Inflammatory macrophage (primary cell): ENCODE results near the gene ARID3C.

Source experiments
- DNase-seq, 2 donors: peaks; one replicate each; pipeline ENCODE4 v3.0.0-alpha.2; 2020 to 2022

Gene ARID3C

DNA sequence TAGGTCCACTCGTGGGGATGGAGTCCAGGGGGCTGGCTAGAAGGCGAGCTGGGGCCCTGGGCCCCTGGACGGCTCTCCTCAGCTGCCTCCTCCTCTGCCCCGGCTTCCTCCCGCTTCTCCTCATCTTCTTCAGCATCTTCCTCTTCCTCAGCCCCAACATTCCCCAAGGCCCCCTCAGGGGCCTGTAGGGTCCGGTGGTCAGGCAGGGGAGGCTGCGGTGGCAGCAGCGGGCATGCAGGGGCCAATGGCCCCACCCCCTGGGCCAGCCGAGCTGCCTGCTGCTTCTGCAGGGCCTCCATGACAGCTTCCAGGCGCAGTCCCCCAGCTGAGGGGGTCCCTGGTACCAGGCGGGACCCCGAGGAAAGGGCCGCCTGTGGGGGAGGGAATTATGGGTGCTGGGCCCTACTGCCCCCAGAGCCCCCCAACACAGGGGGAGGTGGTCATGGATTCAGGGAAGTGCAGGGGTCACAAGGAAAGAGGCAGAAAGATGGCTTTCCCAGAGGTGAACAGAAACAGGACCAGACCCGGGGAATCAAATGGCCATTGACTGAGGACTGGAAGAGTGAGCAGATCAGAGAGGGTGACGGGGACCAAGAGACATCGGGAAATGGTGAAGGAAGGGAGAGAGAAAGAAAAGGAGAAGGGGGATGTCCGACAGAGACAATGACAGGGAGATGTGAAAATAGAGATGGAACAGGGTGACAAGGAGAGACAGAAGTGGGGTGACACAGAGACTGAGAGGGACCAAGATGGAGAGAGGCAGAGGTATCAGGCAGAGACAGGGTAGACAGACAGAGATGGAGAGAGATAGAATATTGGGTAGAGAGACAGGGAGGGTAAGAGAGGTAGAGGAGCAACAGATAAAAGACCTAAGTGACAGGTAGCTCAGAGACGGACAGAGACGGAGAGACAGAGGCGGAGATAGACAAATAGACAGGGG lies 880 bp downstream of the ARID3C start:
- DNase-seq, result no peak

- DNase-seq, result no peak
Measured at GRCh38 chr9:34625186-34625486, 3.7 kb downstream of the ARID3C start.

GRCh38 chr9:34624475-34625185 lies 4.2 kb downstream of the ARID3C start:
- DNase-seq, result no peak

DNA sequence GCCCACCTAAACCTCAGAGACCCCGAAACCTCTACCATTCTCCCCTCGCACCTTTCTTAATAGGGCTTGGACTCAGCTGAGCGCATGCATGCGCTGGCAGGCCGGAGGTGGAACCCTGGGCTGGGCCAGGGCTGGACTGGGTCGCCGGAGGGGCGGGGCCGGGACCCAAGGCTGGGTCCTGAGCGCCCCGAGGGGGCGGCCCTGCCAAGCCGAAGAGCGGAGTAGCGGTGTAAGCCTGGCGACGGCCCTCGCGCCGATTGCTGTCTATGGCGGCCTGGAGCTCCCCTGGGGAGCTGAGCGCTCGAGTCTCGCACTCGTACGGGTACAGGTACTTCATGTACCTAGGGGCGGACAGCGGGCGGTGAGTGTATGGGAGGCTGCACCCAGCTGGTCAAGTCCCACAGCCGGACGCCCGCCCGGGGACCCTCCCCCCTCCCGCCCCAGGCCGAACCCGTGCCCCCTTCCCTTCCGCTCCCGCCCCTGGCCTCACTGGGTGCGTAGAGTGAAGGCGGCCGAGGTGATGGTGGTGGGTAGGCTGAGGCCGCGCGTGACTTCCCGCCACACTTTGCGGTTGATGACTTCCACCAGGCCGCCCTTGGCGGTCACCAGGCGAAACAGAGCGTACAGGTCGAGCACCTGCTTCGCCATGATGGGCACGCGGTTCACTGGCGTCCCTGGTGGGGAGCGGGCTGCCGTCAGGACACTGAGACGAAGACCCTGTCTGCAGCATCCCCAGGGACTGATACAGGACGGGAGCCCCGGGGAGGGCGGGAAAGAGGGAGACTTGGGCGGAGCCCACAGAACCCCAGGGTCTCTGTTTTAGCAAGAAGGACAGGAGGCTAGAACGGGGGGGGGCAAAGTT lies 5.3 kb downstream of the ARID3C start:
- no peak for DNase-seq

DNA sequence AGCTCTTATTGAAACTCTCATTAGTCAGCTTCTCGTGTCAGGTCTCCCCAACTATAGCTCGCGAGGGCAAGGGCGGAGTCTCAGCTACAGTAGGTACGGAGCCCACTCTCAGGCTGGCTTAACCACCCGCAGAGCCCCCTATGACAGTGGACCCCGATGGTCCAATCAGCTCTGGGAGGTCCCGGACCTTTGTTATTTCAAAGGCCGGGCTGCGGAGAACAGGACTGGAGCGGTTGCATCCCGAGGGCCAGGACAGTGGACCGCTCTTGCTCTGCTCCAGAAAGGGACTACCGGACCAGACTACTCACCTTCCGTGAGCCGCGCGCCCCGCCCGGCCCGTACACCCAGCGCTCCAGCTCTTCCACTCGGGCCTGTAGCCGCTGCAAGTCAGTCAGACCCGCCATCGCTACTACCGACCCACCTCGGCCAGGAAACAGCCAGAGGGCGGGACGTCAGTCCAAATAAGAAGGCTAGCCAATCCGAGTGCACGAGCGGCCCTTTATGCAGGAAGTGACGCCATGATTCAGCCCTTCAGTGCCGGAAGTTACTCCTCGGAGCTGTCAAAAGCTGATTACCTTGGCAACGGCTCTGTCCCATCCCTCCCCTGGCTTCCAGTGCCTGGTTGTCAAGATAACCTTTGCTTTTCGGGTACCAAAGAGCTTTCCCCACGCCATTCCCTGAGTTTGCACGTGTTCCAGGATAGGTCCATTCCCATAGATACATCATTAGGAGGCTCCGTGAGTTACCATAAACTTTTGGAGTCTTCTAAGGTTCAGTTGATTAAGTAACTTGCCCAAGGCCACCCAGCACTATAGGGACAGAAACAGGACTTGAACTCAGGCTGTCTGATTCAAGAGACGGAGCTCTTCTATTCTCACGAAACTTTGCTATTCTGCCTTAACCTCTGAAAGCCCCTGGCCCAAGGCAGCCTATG lies 8.5 kb downstream of the ARID3C start, which contains the start of gene DCTN3:
DCTN3 (minus strand) TSS at position 435 of the 934 bp plus-strand sequence; CDS start at position 404, 31 bp downstream.
- peak; percentile 96 for DNase-seq

DNA sequence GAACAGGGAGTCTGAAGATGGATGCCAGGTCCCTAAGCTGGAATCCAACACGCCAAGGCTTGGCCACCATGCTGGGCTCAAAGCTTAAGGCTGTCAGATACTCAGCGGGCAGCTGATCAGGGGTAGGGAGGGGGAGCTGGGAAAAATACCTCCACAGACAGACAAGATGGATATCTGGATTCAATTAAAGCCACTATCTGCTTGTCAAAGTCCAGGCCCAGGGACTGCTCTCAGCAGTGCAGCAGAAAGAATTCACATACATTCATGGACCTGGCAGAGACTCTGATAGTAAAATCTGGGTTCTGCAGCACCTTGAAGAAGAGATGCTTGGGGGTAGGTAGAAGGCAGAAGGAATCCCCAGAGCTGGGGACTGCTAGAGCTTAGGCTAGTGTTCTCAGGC lies 13.7 kb downstream of the ARID3C start:
- no peak for DNase-seq

- DNase-seq, result peak; percentile 78
Measured at GRCh38 chr9:34612788-34613390, 16.0 kb downstream of the ARID3C start.

DNA sequence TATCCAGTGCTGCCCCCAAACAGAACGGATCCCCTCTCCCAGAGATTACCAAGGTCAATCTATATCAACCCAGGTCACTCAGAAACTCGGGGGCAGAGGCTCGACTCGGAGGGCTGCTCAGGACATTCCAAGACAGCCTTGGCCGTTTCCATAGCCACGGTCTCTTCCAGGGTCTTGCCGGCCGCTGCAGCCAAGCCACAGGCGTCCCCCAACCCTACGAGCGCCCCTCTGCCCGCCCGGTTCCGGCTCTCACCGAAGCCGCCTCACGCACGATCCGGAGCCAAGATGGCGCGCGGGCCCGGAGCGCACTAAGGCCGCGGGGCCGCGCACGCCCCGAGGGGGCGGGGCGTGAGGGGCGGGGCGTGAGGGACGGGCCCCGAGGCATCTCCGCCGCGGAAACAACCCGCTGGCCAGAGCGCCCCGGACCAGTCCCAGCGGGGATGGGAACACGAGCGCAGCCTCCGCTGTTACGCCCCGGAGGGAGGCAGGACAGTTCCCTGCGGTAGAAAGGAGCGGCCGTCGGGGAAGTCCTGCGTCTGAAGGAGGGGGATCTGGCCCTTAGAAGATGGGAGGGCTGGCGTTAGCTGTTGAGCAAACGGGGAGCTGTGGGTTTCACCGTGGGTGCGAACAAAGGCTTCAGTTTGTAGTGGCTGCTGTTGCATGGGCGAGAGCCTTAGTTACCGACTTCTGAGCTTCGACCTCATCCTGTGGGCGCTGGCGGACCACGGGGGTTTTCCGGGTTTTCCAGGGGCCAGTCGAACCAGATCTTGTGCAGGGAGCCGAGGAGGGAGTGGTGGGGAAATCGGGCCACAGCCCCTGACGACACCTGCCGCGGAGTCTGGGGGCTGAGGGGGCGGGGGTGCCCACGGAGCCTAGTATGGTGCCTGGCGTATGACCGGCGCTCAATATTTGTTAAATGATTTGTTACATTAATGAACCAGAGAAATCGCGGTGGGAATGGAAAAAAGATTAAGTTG lies 16.8 kb downstream of the ARID3C start, which contains the start of gene RPP25L:
RPP25L (minus strand) TSS at position 287 of the 977 bp plus-strand sequence. CDS start 801 bp downstream, outside the sequence.
- DNase-seq, result peak; percentile 91 to 94

DNA sequence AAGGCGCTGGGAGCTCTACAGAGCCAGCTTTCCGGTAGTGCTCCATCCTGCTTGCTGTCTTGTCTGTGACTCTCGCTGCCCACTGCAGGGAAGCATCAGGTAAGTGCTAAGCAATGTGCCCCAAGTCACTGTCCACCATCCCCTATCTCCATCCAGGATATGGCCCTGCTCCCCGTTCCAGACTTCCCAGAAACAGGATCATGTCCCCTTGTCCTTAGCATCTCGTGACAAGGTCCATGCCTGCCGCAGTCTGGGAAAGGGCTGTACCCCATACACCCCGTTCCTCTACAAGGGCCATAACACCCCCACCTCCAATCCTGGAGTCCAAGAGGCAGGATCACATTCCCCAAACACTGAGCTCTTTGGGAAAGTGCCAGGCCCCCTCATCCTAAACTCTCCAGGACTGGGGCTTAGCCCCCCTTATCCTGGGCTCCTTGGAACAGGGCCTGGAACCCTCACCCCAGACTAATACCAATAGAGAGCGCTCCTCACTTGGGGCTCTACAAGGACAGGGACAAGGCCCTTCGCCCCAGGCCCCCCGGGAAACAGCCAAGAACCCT lies 17.5 kb downstream of the ARID3C start:
- no peak for DNase-seq

DNA sequence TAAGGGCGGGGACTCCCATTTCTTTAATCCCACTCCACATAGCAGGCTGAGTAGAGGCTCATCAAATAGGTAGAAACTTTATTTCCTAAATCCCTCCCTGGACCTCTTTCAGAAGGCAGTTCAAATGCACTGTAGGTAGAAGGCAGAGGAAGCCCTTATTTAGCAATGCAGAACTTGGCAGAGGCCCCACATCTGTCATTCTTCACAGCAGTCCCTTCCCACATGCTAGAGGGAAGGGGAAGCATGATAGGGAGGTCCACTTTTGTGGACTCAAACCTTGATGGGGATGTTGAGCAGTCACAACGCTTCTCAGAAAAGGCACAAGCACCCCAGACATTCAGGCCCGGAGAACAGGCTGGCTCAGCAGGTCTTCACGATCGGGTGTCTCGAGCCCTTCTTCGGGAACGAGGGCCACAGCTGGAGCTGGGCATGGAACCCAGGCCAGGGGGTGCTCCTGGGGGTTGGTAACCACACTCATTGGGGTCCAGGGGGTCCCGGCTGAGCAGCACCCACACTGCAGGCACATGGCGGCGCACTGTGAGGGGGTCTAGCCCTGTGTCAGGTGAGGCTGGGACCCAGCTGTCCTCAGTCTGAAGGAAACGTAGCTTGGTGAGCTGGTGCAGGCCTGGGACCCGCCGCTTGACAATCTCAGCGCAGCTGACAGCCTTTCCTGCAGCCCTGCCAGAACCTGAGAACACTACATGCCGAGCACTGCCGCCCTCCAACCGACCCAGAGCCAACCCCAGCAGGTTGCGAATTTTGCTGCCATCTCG lies 18.2 kb downstream of the ARID3C start:
- peak; percentile 49 to 51 for DNase-seq

GRCh38 chr9:34607331-34607730 lies 21.5 kb downstream of the ARID3C start:
- no peak for DNase-seq

- DNase-seq, result no peak
Measured at GRCh38 chr9:34606905-34607304, 22.0 kb downstream of the ARID3C start.

- no peak for DNase-seq
Measured at GRCh38 chr9:34606190-34606589, 22.7 kb downstream of the ARID3C start.

GRCh38 chr9:34603610-34604231 lies 25.1 kb downstream of the ARID3C start:
- DNase-seq, result peak; percentile 75 to 78

GRCh38 chr9:34601937-34602573 lies 26.8 kb downstream of the ARID3C start:
- no peak for DNase-seq

GRCh38 chr9:34600908-34601307 lies 28.0 kb downstream of the ARID3C start:
- no peak for DNase-seq

DNA sequence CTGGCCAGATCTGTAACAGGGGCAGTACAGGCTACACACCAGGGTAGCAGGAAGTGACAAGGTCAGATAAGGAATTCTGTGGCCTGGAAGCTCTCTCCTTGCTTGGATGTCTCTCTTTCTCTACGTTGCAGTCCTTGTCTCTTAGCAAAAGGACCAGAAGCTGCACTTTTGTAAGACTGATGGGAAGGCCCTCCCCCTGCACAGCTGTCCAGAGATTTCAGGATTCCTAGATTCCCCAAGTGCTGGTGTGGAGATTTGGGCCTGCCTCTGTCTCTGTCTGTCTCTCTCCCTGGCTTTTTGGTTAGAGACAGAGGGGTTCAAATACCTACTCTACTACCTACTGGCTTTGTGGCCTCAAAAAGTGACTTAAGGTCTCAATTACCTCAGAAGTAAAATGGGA lies 29.3 kb downstream of the ARID3C start:
- DNase-seq, result no peak

DNA sequence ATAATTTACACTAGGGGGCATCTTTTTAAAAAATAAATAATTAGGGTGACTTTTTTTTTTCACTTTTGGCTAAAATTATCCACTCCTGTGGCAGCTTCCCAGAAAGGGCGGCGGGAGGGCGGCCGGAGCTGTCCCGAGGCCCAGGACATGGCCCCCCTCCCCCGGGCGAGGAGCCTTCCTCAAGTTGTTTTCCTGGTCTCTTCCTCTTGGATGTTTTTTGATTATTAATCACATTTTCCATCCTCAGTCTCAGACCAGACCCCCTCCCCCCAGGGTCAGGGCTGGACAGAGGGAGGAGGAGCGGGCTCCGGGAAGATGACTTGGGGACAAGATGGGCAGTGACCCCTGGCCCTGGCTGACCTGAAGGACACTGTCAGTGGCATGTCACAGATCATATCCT lies 34.7 kb downstream of the ARID3C start:
- DNase-seq, result no peak
